ENCODE data around the gene B4GALT6. TPM values are rescaled to one million over a fixed set of nuclear protein-coding genes. Genes with fewer than 3 reads are reported as not detected.

The B4GALT6 gene
- total and polyA plus RNA-seq, 2 of the 13 experiments (the other 11 are each of a cell fraction or from before 2014, with no cell fraction given) = 1.9 to 3.3 TPM

- TF ChIP-seq REPIN1 (CRISPR knock-in tag; IDR thresholded peaks at IDR 0.05; ENCODE audit: borderline replicate concordance, low read depth) = 0 out of 2 replicates have a peak, but pooled peaks have one; percentile 37
- TF ChIP-seq ZFP41 (CRISPR knock-in tag; IDR thresholded peaks at IDR 0.05; ENCODE audit: borderline replicate concordance) = no peak
- TF ChIP-seq ZNF264 (CRISPR knock-in tag; IDR thresholded peaks at IDR 0.05) = peak; percentile 14; the same call in 1 of the 2 replicates
- TF ChIP-seq NFKBIZ (CRISPR knock-in tag; IDR thresholded peaks at IDR 0.05) = no peak
- TF ChIP-seq CHD4 (IDR thresholded peaks at IDR 0.05; ENCODE audit: borderline replicate concordance, low read length) = no peak
- no peak for TF ChIP-seq NFATC3 (CRISPR knock-in tag; IDR thresholded peaks at IDR 0.05)
- no peak for TF ChIP-seq GRHL1 (CRISPR knock-in tag; conservative IDR thresholded peaks at IDR 0.05)
- TF ChIP-seq ZNF570 (CRISPR knock-in tag; IDR thresholded peaks at IDR 0.05; ENCODE audit: borderline replicate concordance) = no peak
- TF ChIP-seq TMF1 (CRISPR knock-in tag; IDR thresholded peaks at IDR 0.05; ENCODE audit: low read depth) = no peak; the same call in 1 of the 2 replicates
- TF ChIP-seq FOXA3 (CRISPR knock-in tag; IDR thresholded peaks at IDR 0.05) = 0 out of 2 replicates have a peak, but pooled peaks have one; percentile 23
- no peak for TF ChIP-seq ZNF432 (CRISPR knock-in tag; IDR thresholded peaks at IDR 0.05; ENCODE audit: borderline replicate concordance)
- no peak for TF ChIP-seq ZNF337 (CRISPR knock-in tag; IDR thresholded peaks at IDR 0.05; ENCODE audit: borderline replicate concordance, low read depth)
- no peak for TF ChIP-seq AHR (CRISPR knock-in tag; IDR thresholded peaks at IDR 0.05)
- no peak for TF ChIP-seq NONO (IDR thresholded peaks at IDR 0.05)
- TF ChIP-seq NONO (CRISPR knock-in tag; conservative IDR thresholded peaks at IDR 0.05) = peak; percentile 35; the same call in 1 of the 2 replicates
- TF ChIP-seq ZNF225 (CRISPR knock-in tag; IDR thresholded peaks at IDR 0.05) = no peak
- TF ChIP-seq CCDC6 (CRISPR knock-in tag; IDR thresholded peaks at IDR 0.05) = no peak; the same call in 1 of the 2 replicates
- TF ChIP-seq SP2 (CRISPR knock-in tag; IDR thresholded peaks at IDR 0.05) = no peak; the same call in 1 of the 2 replicates
- TF ChIP-seq ZNF503 (CRISPR knock-in tag; IDR thresholded peaks at IDR 0.05) = 0 out of 2 replicates have a peak, but pooled peaks have one; percentile 35
- no peak for TF ChIP-seq ZNF33B (CRISPR knock-in tag; IDR thresholded peaks at IDR 0.05)
- TF ChIP-seq ZNF724P (CRISPR knock-in tag; IDR thresholded peaks at IDR 0.05; ENCODE audit: borderline replicate concordance) = no peak
- TF ChIP-seq ZMYM2 (CRISPR knock-in tag; IDR thresholded peaks at IDR 0.05) = no peak
- no peak for TF ChIP-seq ZNF784 (CRISPR knock-in tag; IDR thresholded peaks at IDR 0.05; ENCODE audit: borderline replicate concordance)
- TF ChIP-seq ZNF460 (CRISPR knock-in tag; IDR thresholded peaks at IDR 0.05; ENCODE audit: borderline replicate concordance) = no peak
Measured at GRCh38 chr18:31685097-31686082, 1.0 kb upstream of the B4GALT6 start (continued).

Measured in HepG2 (cell line).